Measurements from ENCODE around the gene FGD6. TPM values are rescaled to one million over a fixed set of nuclear protein-coding genes. Genes with fewer than 3 reads are reported as not detected.
"Not testable (repeated sequence)": the region's sequence is repeated elsewhere in the genome, so short reads cannot be mapped to it uniquely, and the experiment has no call there.

Gene FGD6
- total RNA-seq, 1 experiment from 2014 or later: 14.3 TPM

- ChIA-PET POLR2A (ENCODE audit: unreplicated experiment) (no interaction called here), CTCF (no interaction called here)
- H3K27me3 ChIP-seq (ENCODE audit: low read length): no peaks in the 10 kb centered on the region
- H2AFZ ChIP-seq (ENCODE audit: low read length): no peak overlapping the region
- no peaks in the 10 kb centered on the region for H3K9me2 ChIP-seq (replicated peaks; ENCODE audit: low read length)
- peaks cover 25% of the 10 kb centered on the region for H3K36me3 ChIP-seq (ENCODE audit: low read depth, low read length)
- intact Hi-C loops (cut with micrococcal nuclease): no loop called here
- H3K4me3 ChIP-seq (ENCODE audit: low read length): no peak overlapping the region
- no peaks in the 10 kb centered on the region for H3K4me1 ChIP-seq (ENCODE audit: insufficient read depth, low read length)
- DNase-seq (no peak), ATAC-seq (no peak)
- no peak overlapping the region for H3K27ac ChIP-seq (ENCODE audit: low read length)
- H3F3A ChIP-seq (ENCODE audit: low read length, unreplicated experiment): no peaks in the 10 kb centered on the region
- BruUV-seq (replicated peaks): no TSS peak
- H3K9me3 ChIP-seq (ENCODE audit: low read length): no peaks in the 10 kb centered on the region
- peaks cover 25% of the 10 kb centered on the region for H4K20me1 ChIP-seq (ENCODE audit: low read length)
- TF ChIP-seq CTCF (conservative IDR thresholded peaks at IDR 0.05; ENCODE audit: low read depth, low read length): no peak
- no peak for TF ChIP-seq EZH2 (IDR thresholded peaks at IDR 0.05; ENCODE audit: low read length, unreplicated experiment)
- TF ChIP-seq EZH2phosphoT487 (IDR thresholded peaks at IDR 0.05; ENCODE audit: borderline replicate concordance, low read length): no peak
- H3K4me2 ChIP-seq (ENCODE audit: low read length): no peak overlapping the region
- H3K79me2 ChIP-seq (ENCODE audit: low read length): peaks cover 95% of the 10 kb centered on the region
- no peak overlapping the region for H3K9ac ChIP-seq (ENCODE audit: low read length)
These were observed 23.3 kb upstream of the FGD6 start for GRCh38 chr12:95240556-95240955.

- CTCF ChIA-PET; H3K9me2 ChIP-seq (replicated peaks; ENCODE audit: low read length): not testable (repeated sequence)
- H4K20me1 ChIP-seq (ENCODE audit: low read length): peaks cover 20% of the 10 kb centered on the region
These were observed 22.6 kb upstream of the FGD6 start for GRCh38 chr12:95239835-95240234.

GRCh38 chr12:95239216-95239615 lies 21.9 kb upstream of the FGD6 start:
- intact Hi-C loops (cut with micrococcal nuclease): no loop called here
- H2AFZ ChIP-seq (ENCODE audit: low read length): no peak overlapping the region
- no peaks in the 10 kb centered on the region for H3K9me2 ChIP-seq (replicated peaks; ENCODE audit: low read length)
- no peak overlapping the region for H3K9ac ChIP-seq (ENCODE audit: low read length)
- H4K20me1 ChIP-seq (ENCODE audit: low read length): peaks cover 20% of the 10 kb centered on the region
- no peak overlapping the region for H3K4me3 ChIP-seq (ENCODE audit: low read length)
- peaks cover 16% of the 10 kb centered on the region for H3K36me3 ChIP-seq (ENCODE audit: low read depth, low read length)
- H3K9me3 ChIP-seq (ENCODE audit: low read length): no peaks in the 10 kb centered on the region
- H3F3A ChIP-seq (ENCODE audit: low read length, unreplicated experiment): no peaks in the 10 kb centered on the region
- H3K27ac ChIP-seq (ENCODE audit: low read length): no peak overlapping the region
- H3K27me3 ChIP-seq (ENCODE audit: low read length): no peaks in the 10 kb centered on the region
- CTCF ChIA-PET: no interaction called here
- POLR2A ChIA-PET (ENCODE audit: unreplicated experiment): no interaction called here
- ATAC-seq (no peak), DNase-seq (no peak)
- H3K4me2 ChIP-seq (ENCODE audit: low read length): no peak overlapping the region
- H3K4me1 ChIP-seq (ENCODE audit: insufficient read depth, low read length): no peaks in the 10 kb centered on the region
- peaks cover 84% of the 10 kb centered on the region for H3K79me2 ChIP-seq (ENCODE audit: low read length)
- TF ChIP-seq CTCF (conservative IDR thresholded peaks at IDR 0.05; ENCODE audit: low read depth, low read length): no peak
- no peak for TF ChIP-seq EZH2 (IDR thresholded peaks at IDR 0.05; ENCODE audit: low read length, unreplicated experiment)
- TF ChIP-seq EZH2phosphoT487 (IDR thresholded peaks at IDR 0.05; ENCODE audit: borderline replicate concordance, low read length): no peak
- no TSS peak for BruUV-seq (replicated peaks)

More at GRCh38 chr12:95239835-95240234, 22.6 kb upstream of the FGD6 start:
- DNase-seq; H3F3A ChIP-seq (ENCODE audit: low read length, unreplicated experiment); H3K4me1 ChIP-seq (ENCODE audit: insufficient read depth, low read length); H3K4me3 ChIP-seq (ENCODE audit: low read length); H3K9me3 ChIP-seq (ENCODE audit: low read length); H3K9ac ChIP-seq (ENCODE audit: low read length); POLR2A ChIA-PET (ENCODE audit: unreplicated experiment); H3K4me2 ChIP-seq (ENCODE audit: low read length); BruUV-seq (replicated peaks); ATAC-seq; intact Hi-C loops (cut with micrococcal nuclease); H2AFZ ChIP-seq (ENCODE audit: low read length); H3K27me3 ChIP-seq (ENCODE audit: low read length); H3K27ac ChIP-seq (ENCODE audit: low read length): not testable (repeated sequence)
- Histone ChIP-seq H3K36me3 (ENCODE audit: low read depth, low read length) (peaks cover 21% of the 10 kb centered on the region), H3K79me2 (ENCODE audit: low read length) (peaks cover 87% of the 10 kb centered on the region)
